Duodenal mucosa (tissue), 2 donors: Measurements from ENCODE around the gene ATF5.
"Not testable (repeated sequence)": the region's sequence is repeated elsewhere in the genome, so short reads cannot be mapped to it uniquely, and the experiment has no call there.

ENCODE experiments used
- H3K27ac ChIP-seq: one replicate; pipeline ENCODE4 v1.7.0; 2013; ENCODE audit warnings: low read depth, low read length
- H3K27me3 ChIP-seq, 2 donors: one replicate each; pipeline ENCODE4 v1.7.0; 2013; ENCODE audit warnings: low read length in 2 of 2, control low read depth in 1 of 2; ENCODE audit not compliant: insufficient read depth in 2 of 2, control insufficient read depth in 1 of 2
- H3K36me3 ChIP-seq, 2 donors: one replicate each; pipeline ENCODE4 v1.7.0; 2013; ENCODE audit warnings: low read length in 2 of 2, control low read depth in 1 of 2; ENCODE audit not compliant: insufficient read depth in 2 of 2, control insufficient read depth in 1 of 2
- H3K4me1 ChIP-seq, 2 donors: one replicate each; pipeline ENCODE4 v1.7.0; 2013; ENCODE audit warnings: low read length in 2 of 2, control low read depth in 1 of 2; ENCODE audit not compliant: insufficient read depth in 2 of 2, control insufficient read depth in 1 of 2
- H3K4me3 ChIP-seq, 2 donors: one replicate each; pipeline ENCODE4 v1.7.0; 2013; ENCODE audit warnings: low read length in 2 of 2, low read depth in 1 of 2
- H3K9ac ChIP-seq, 2 donors: one replicate each; pipeline ENCODE4 v1.7.0; 2013; ENCODE audit warnings: low read length in 2 of 2, low read depth in 1 of 2
- H3K9me3 ChIP-seq, 2 donors: one replicate each; pipeline ENCODE4 v1.7.0; 2013; ENCODE audit warnings: low read length in 2 of 2, control low read depth in 1 of 2; ENCODE audit not compliant: control insufficient read depth in 1 of 2

Gene ATF5

GRCh38 chr19:49931293-49932040 is 2.5 kb downstream of the ATF5 start:
- no peak overlapping the region for H3K4me3 ChIP-seq
- H3K27ac ChIP-seq = no peak overlapping the region
- H3K36me3 ChIP-seq = peaks cover 9 to 18% of the 10 kb centered on the region in 2 donors
- peaks cover 11 to 13% of the 10 kb centered on the region in 2 donors for H3K4me1 ChIP-seq
- H3K9me3 ChIP-seq = no peaks in the 10 kb centered on the region
- no peak overlapping the region for H3K9ac ChIP-seq
- no peaks in the 10 kb centered on the region for H3K27me3 ChIP-seq

GRCh38 chr19:49932041-49932451 is 3.0 kb downstream of the ATF5 start:
- Histone ChIP-seq H3K4me3 (no peak overlapping the region), H3K9ac (no peak overlapping the region)

DNA sequence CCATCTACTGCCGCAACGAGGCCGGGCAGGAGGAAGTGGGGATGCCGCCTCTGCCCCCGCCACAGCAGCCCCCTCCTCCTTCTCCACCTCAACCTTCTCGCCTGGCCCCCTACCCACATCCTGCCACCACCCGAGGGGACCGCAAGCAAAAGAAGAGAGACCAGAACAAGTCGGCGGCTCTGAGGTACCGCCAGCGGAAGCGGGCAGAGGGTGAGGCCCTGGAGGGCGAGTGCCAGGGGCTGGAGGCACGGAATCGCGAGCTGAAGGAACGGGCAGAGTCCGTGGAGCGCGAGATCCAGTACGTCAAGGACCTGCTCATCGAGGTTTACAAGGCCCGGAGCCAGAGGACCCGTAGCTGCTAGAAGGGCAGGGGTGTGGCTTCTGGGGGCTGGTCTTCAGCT is 3.7 kb downstream of the ATF5 start:
- Histone ChIP-seq H3K9ac (no peak overlapping the region), H3K36me3 (peaks cover 0 to 7% of the 10 kb centered on the region in 2 donors), H3K27me3 (no peaks in the 10 kb centered on the region), H3K4me3 (no peak overlapping the region), H3K4me1 (peaks cover 4 to 7% of the 10 kb centered on the region in 2 donors), H3K27ac (no peak overlapping the region), H3K9me3 (no peaks in the 10 kb centered on the region)

More at GRCh38 chr19:49932041-49932451, 3.0 kb downstream of the ATF5 start:
- Histone ChIP-seq H3K4me1 (peaks cover 11% of the 10 kb centered on the region in 2 donors), H3K27me3 (no peaks in the 10 kb centered on the region), H3K27ac (no peak overlapping the region), H3K9me3 (no peaks in the 10 kb centered on the region), H3K36me3 (peaks cover 6 to 12% of the 10 kb centered on the region in 2 donors)

GRCh38 chr19:49933643-49934042 is 4.6 kb downstream of the ATF5 start:
- H3K36me3 ChIP-seq = peaks cover 0 to 7% of the 10 kb centered on the region in 2 donors
- H3K4me1 ChIP-seq = peaks cover 3 to 6% of the 10 kb centered on the region in 2 donors
- H3K4me3 ChIP-seq = no peak overlapping the region
- H3K9me3 ChIP-seq = no peaks in the 10 kb centered on the region
- H3K9ac ChIP-seq = no peak overlapping the region
- no peaks in the 10 kb centered on the region for H3K27me3 ChIP-seq
- no peak overlapping the region for H3K27ac ChIP-seq

DNA sequence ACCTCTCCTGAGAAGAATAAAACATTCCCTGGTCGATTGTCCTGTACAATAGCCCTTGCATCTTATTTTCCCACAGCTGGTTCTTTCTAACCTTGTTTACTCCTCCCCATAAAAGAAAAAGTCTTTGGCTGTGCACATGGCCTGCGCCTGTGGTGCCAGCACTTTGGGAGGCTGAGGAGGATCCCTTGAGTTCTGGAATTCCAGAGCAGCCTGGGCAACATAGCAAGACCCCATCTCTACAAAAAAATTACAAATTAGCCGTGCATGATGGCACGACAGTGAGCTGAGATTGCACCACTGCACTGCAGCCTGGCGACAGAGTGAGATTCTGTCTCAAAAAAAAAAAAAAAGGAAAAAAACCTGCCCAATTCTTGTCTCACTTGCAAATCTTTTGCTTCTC is 7.5 kb downstream of the ATF5 start:
- no peaks in the 10 kb centered on the region for H3K27me3 ChIP-seq
- H3K4me3 ChIP-seq = no peak overlapping the region
- peaks cover 0 to 2% of the 10 kb centered on the region in 2 donors for H3K36me3 ChIP-seq
- no peak overlapping the region for H3K9ac ChIP-seq
- H3K27ac ChIP-seq = no peak overlapping the region
- peaks cover 3 to 6% of the 10 kb centered on the region in 2 donors for H3K4me1 ChIP-seq
- no peaks in the 10 kb centered on the region for H3K9me3 ChIP-seq

- Histone ChIP-seq H3K4me3 (peak overlapping the region in 1 of 2 donors; percentile 45), H3K4me1 (peaks cover 3 to 6% of the 10 kb centered on the region in 2 donors), H3K9me3 (no peaks in the 10 kb centered on the region), H3K9ac (no peak overlapping the region), H3K27me3 (no peaks in the 10 kb centered on the region), H3K27ac (no peak overlapping the region), H3K36me3 (no peaks in the 10 kb centered on the region)
These were observed 8.9 kb downstream of the ATF5 start for GRCh38 chr19:49937750-49938381.

GRCh38 chr19:49938662-49939061 is 9.7 kb downstream of the ATF5 start:
- H3K4me3 ChIP-seq = no peak overlapping the region
- no peaks in the 10 kb centered on the region for H3K9me3 ChIP-seq
- no peaks in the 10 kb centered on the region for H3K36me3 ChIP-seq
- H3K27ac ChIP-seq = no peak overlapping the region
- H3K4me1 ChIP-seq = peaks cover 3 to 6% of the 10 kb centered on the region in 2 donors
- H3K27me3 ChIP-seq = no peaks in the 10 kb centered on the region
- H3K9ac ChIP-seq = no peak overlapping the region

- Histone ChIP-seq H3K9ac (no peak overlapping the region), H3K4me1 (peaks cover 3 to 6% of the 10 kb centered on the region in 2 donors), H3K36me3 (no peaks in the 10 kb centered on the region), H3K27ac (no peak overlapping the region), H3K27me3 (no peaks in the 10 kb centered on the region), H3K4me3 (no peak overlapping the region), H3K9me3 (no peaks in the 10 kb centered on the region)
These were observed 10.9 kb downstream of the ATF5 start for GRCh38 chr19:49939721-49940481.

GRCh38 chr19:49940482-49940791 is 11.4 kb downstream of the ATF5 start:
- Histone ChIP-seq H3K4me3 (no peak overlapping the region), H3K36me3 (no peaks in the 10 kb centered on the region), H3K9ac (no peak overlapping the region), H3K27ac (no peak overlapping the region), H3K4me1 (peaks cover 3 to 6% of the 10 kb centered on the region in 2 donors), H3K27me3 (no peaks in the 10 kb centered on the region), H3K9me3 (no peaks in the 10 kb centered on the region)

GRCh38 chr19:49944567-49944966 is 15.6 kb downstream of the ATF5 start:
- H3K4me3 ChIP-seq, H3K36me3 ChIP-seq, H3K4me1 ChIP-seq, H3K27ac ChIP-seq, H3K27me3 ChIP-seq, H3K9me3 ChIP-seq, H3K9ac ChIP-seq: not testable (repeated sequence)
